22Rv1 (cell line): ENCODE data around the gene NPDC1.

Experiments used
- H3K27ac ChIP-seq: fragments of 450-650 bp; 2 replicates; pipeline ENCODE4 v1.5.1; 2017
- CTCF ChIP-seq: fragments of 450-650 bp; IDR thresholded peaks from 2 replicates; pipeline ENCODE4 v1.5.1; 2017; ENCODE audit warnings: mild to moderate bottlenecking
- ZFX ChIP-seq: fragments of 450-650 bp; IDR thresholded peaks from 2 replicates; pipeline ENCODE4 v1.6.1; 2017; ENCODE audit warnings: antibody characterized with exemption, borderline replicate concordance

NPDC1 gene

GRCh38 chr9:136995362-136995761 is 50.6 kb downstream of the NPDC1 start:
- TF ChIP-seq ZFX (no peak), CTCF (no peak)
- H3K27ac ChIP-seq = peak overlapping the region; percentile 82

- H3K27ac ChIP-seq = peak overlapping the region; percentile 82
Measured at GRCh38 chr9:136994888-136995230, 51.1 kb downstream of the NPDC1 start.

GRCh38 chr9:136994180-136994887 is 51.6 kb downstream of the NPDC1 start:
- no peak for TF ChIP-seq ZFX
- no peak for TF ChIP-seq CTCF
- peak overlapping the region; percentile 90 for H3K27ac ChIP-seq

More at GRCh38 chr9:136994888-136995230, 51.1 kb downstream of the NPDC1 start:
- TF ChIP-seq CTCF = no peak
- no peak for TF ChIP-seq ZFX

- TF ChIP-seq ZFX = no peak
- TF ChIP-seq CTCF = no peak
- peak overlapping the region; percentile 90 for H3K27ac ChIP-seq
Measured at GRCh38 chr9:136992819-136993369, 53.1 kb downstream of the NPDC1 start.

GRCh38 chr9:136991993-136992818 is 53.8 kb downstream of the NPDC1 start, which contains the start of gene PAXX:
Gene PAXX, plus strand, starts transcription at chr9:136992422. Its CDS starts 22 bp downstream, at chr9:136992444.
- peak within 1 kb of the TSS; percentile 90 for H3K27ac ChIP-seq
- TF ChIP-seq CTCF = no peak
- TF ChIP-seq ZFX = no peak

GRCh38 chr9:136990242-136990911 is 55.6 kb downstream of the NPDC1 start:
- TF ChIP-seq ZFX (no peak), CTCF (no peak)
- 0 out of 2 replicates have a peak overlapping the region, but pooled peaks have one; percentile 90 for H3K27ac ChIP-seq
